Psoas muscle (tissue), 8 donors: Measurements from ENCODE around the gene DOP1B. TPM values are rescaled to one million over a fixed set of nuclear protein-coding genes. Genes with fewer than 3 reads are reported as not detected.
"Not testable (repeated sequence)": the region's sequence is repeated elsewhere in the genome, so short reads cannot be mapped to it uniquely, and the experiment has no call there.

Experiments
- ATAC-seq, 4 donors: fragments of 200-7000 bp; cut with Tn5 transposase; one replicate each; pipeline ENCODE4 v1.9.1; 2020; ENCODE audit warnings: moderate library complexity in 3 of 4, mild to moderate bottlenecking in 2 of 4
- DNase-seq, 2 donors: peaks; one replicate each; pipeline ENCODE4 v3.0.0-alpha.2; 2020
- H3K27ac ChIP-seq: fragments of 200-600 bp; one replicate; pipeline ENCODE4 v1.8.0; 2022
- H3K27me3 ChIP-seq, 3 donors: fragments of 200-600 bp in 1 of 3; one replicate each; pipeline versions ENCODE4 v1.6.1 to v1.8.0; 2013 to 2022; ENCODE audit warnings: low read length in 2 of 3, mild to moderate bottlenecking in 2 of 3, moderate library complexity in 1 of 3; ENCODE audit not compliant: insufficient read depth in 3 of 3
- H3K36me3 ChIP-seq, 2 donors: fragments of 200-600 bp in 1 of 2; one replicate each; pipeline versions ENCODE4 v1.6.1 to v1.8.0; 2013 to 2022; ENCODE audit warnings: low read depth in 1 of 2, mild to moderate bottlenecking in 1 of 2, moderate library complexity in 1 of 2; ENCODE audit not compliant: insufficient read depth in 1 of 2
- H3K4me1 ChIP-seq: fragments of 200-600 bp; one replicate; pipeline ENCODE4 v1.8.0; 2022
- H3K4me3 ChIP-seq: fragments of 200-600 bp; one replicate; pipeline ENCODE4 v1.8.0; 2022; ENCODE audit warnings: mild to moderate bottlenecking
- H3K9me3 ChIP-seq: fragments of 200-600 bp; one replicate; pipeline ENCODE4 v1.8.0; 2022
- CTCF ChIP-seq: fragments of 200-600 bp; IDR thresholded peaks from one replicate; pipeline ENCODE4 v1.8.0; 2022; ENCODE audit warnings: antibody characterized with exemption
- WGBS, 3 donors: extraction: QIAGEN DNeasy Blood & Tissue Kit; methylation state at CpG; one replicate each; pipeline versions ENCODE4 v1.1.6 to v1.1.7; 2013; 5-methylcytosine and 5-hydroxymethylcytosine counted together
- intact Hi-C, 2 donors: fragments of 100-400 bp; cut with DNase I; formaldehyde crosslinking; loops; one replicate each; pipeline versions ENCODE4 v1.11.0 to v1.14.2; 2022
- polyA plus RNA-seq, 3 donors: library from polyadenylated mRNA; stranded (reverse); fragments of 200-250 nt; gene quantifications; one replicate each; pipeline ENCODE4 v1.2.3, GENCODE V29; 2013
- total RNA-seq, 4 donors: library from RNA; stranded (reverse); fragmentation: NEBNext Ultra II Directional in 2 of 4; extraction: Animal tissue kit (Norgen Biotek cat#: 25700) in 2 of 4; gene quantifications; one replicate each; pipeline versions ENCODE4 v1.2.1 to v1.2.4, GENCODE V29; 2021 to 2023
- donor health status: healthy with polysubstance abuse.
- donor health status: DM: no; HTN: no; CAD: no; lungs with moderate emphysema.
- donor health status: Bipolar disorder and iron deficiency.
- donor health status: healthy.
- donor health status: DM: yes; HTN: yes; CAD: no.
- donor health status: DM: no; HTN: no; CAD: no.
- donor health status: DM: no; HTN: no; CAD: no.
- donor health status: DM: yes; HTN: yes; CAD: no.

The DOP1B gene
- total and polyA plus RNA-seq, 7 donors: 3.1 to 20.7 (median 12.8) TPM

- intact Hi-C loops: no loop called here
- no peak overlapping the region for H3K4me3 ChIP-seq
- no peaks in the 10 kb centered on the region for H3K9me3 ChIP-seq
- WGBS, 3 donors: 77 to 85% (median 82%) methylated on average over 9 to 10 of the region's 10 CpGs
- no peak for TF ChIP-seq CTCF
- peaks cover 0 to 5% (median 0%) of the 10 kb centered on the region in 3 donors for H3K27me3 ChIP-seq
- H3K27ac ChIP-seq: no peak overlapping the region
- H3K4me1 ChIP-seq: no peaks in the 10 kb centered on the region
- DNase-seq: no peak
- no peaks in the 10 kb centered on the region for H3K36me3 ChIP-seq
- ATAC-seq: no peak
Measured at GRCh38 chr21:36127250-36127904, 29.2 kb upstream of the DOP1B start.

GRCh38 chr21:36127977-36128376, 28.6 kb upstream of the DOP1B start:
- Histone ChIP-seq H3K27ac (no peak overlapping the region), H3K4me1 (no peaks in the 10 kb centered on the region), H3K9me3 (no peaks in the 10 kb centered on the region), H3K27me3 (peaks cover 0 to 11% (median 0%) of the 10 kb centered on the region in 3 donors), H3K4me3 (no peak overlapping the region), H3K36me3 (no peaks in the 10 kb centered on the region)
- no peak for TF ChIP-seq CTCF
- WGBS, 3 donors: 78 to 91% (median 86%) methylated on average over 5 of the region's 5 CpGs
- DNase-seq (no peak), ATAC-seq (no peak)
- intact Hi-C loops: no loop called here

- no peak for ATAC-seq
- intact Hi-C loops: no loop called here
- H3K27me3 ChIP-seq: peaks cover 0 to 17% (median 0%) of the 10 kb centered on the region in 3 donors
- H3K27ac ChIP-seq: no peak overlapping the region
- no peak for TF ChIP-seq CTCF
- DNase-seq: no peak
- H3K4me1 ChIP-seq: no peaks in the 10 kb centered on the region
- no peaks in the 10 kb centered on the region for H3K9me3 ChIP-seq
- no peak overlapping the region for H3K4me3 ChIP-seq
- WGBS, 3 donors: 78 to 81% (median 79%) methylated on average over 2 of the region's 2 CpGs
- no peaks in the 10 kb centered on the region for H3K36me3 ChIP-seq
Measured at GRCh38 chr21:36129219-36129618, 27.4 kb upstream of the DOP1B start.

- H3K9me3 ChIP-seq, DNase-seq, intact Hi-C loops, H3K4me1 ChIP-seq, H3K36me3 ChIP-seq, ATAC-seq, H3K27ac ChIP-seq: not testable (repeated sequence)
- WGBS, 3 donors: 25 to 42% (median 28%) methylated on average over 7 to 10 of the region's 18 CpGs
- Histone ChIP-seq H3K4me3 (peak overlapping the region; percentile 58), H3K27me3 (peaks cover 0 to 28% (median 4%) of the 10 kb centered on the region in 3 donors)
Measured at GRCh38 chr21:36130414-36130762, 26.2 kb upstream of the DOP1B start.

- intact Hi-C loops, H3K27ac ChIP-seq, H3K4me1 ChIP-seq, H3K9me3 ChIP-seq, H3K36me3 ChIP-seq, ATAC-seq, H3K4me3 ChIP-seq, DNase-seq: not testable (repeated sequence)
- 92 to 97% (median 96%) methylated on average over 5 of the region's 5 CpGs for WGBS, 3 donors
- H3K27me3 ChIP-seq: peaks cover 0 to 30% (median 7%) of the 10 kb centered on the region in 3 donors
Measured at GRCh38 chr21:36130839-36131238, 25.8 kb upstream of the DOP1B start.

- intact Hi-C loops: no loop called here
- Histone ChIP-seq H3K27me3 (peaks cover 0 to 30% (median 7%) of the 10 kb centered on the region in 3 donors), H3K4me1 (no peaks in the 10 kb centered on the region), H3K36me3 (no peaks in the 10 kb centered on the region), H3K9me3 (no peaks in the 10 kb centered on the region), H3K4me3 (no peak overlapping the region), H3K27ac (no peak overlapping the region)
- 63 to 84% (median 66%) methylated on average over 8 of the region's 8 CpGs for WGBS, 3 donors
- DNase-seq (peak in 1 of 2 donors; percentile 25), ATAC-seq (no peak)
- TF ChIP-seq CTCF: no peak
Measured at GRCh38 chr21:36132696-36133095, 23.9 kb upstream of the DOP1B start.
